GM19468 (cell line): Measurements from ENCODE around the gene RAP1GDS1.
"Not testable (repeated sequence)": the region's sequence is repeated elsewhere in the genome, so short reads cannot be mapped to it uniquely, and the experiment has no call there.

Experiments
- ATAC-seq: cut with Tn5 transposase; IDR thresholded peaks from one replicate; pipeline ENCODE4 v1.9.1; 2021; ENCODE audit warnings: mild to moderate bottlenecking, moderate library complexity, moderate number of reproducible peaks; ENCODE audit not compliant: unreplicated experiment; ENCODE audit errors: extremely low read depth

The RAP1GDS1 gene

DNA sequence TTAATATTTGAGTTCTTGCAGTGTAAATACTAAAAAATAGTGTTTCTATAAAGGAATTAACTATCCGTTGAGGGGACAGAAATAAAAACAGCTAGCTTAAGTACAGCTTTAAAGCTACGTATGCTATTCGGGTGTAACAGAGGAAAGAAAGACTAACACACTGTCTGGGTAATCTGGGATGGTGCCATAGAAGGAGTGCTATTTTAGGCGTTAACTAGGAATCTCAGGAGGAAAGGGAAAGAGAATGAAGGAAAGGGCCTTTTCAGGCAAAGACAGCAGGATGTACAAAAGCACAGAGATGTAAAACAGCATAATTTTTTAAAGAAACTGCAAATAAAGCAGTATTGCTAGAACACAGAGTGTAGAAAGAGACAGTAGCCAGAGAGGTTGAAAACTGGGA, 161.8 kb downstream of the RAP1GDS1 start:
- ATAC-seq: no peak

DNA sequence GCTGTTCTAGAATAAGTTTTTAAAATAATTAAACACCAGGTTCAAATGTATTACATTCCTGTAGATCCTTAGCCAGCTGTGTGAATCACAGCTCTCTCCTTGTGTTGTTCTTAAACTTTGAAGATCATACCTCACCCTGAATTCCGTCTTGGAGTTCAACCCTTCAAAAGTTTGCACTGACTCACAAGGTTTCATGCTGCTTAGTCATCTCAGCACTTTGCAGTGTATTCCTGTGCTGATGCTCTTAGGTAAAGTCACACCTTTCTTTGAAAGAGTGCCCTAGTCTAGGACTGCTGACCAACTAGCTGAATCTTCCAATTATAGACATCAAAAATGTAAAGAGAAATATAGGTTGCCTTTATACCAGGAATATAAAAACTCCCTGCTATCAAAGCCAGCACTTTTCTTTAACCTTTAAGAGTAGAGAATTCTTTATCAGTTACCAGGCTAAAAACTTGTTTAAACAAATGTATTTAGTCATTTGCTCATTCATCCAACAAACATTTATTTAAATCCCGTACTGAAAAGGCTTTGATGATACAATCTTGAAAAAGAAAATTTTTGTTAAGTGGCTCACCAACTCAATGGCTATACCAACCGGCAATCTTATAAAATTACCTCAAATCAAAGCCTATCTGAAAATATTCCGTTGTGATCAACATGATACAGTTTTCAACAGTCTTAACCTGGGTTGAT, 169.7 kb downstream of the RAP1GDS1 start:
- no peak for ATAC-seq

DNA sequence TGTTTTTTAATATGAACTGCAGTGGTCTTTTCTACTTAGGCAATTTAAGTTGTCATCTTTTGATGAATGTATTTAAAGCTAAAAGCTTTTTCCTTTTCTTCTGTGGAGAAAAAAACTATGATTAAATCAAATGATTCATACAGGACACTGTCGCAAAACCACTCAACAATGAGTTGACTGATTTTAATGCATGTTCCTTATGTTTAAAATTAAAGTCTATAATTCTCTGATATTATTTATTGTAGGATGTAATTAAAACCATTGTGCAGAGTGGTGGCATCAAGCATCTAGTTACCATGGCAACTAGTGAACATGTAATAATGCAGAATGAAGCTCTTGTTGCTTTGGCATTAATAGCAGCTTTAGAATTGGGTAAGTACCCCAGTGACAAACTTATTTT, 172.5 kb downstream of the RAP1GDS1 start:
- ATAC-seq: no peak

DNA sequence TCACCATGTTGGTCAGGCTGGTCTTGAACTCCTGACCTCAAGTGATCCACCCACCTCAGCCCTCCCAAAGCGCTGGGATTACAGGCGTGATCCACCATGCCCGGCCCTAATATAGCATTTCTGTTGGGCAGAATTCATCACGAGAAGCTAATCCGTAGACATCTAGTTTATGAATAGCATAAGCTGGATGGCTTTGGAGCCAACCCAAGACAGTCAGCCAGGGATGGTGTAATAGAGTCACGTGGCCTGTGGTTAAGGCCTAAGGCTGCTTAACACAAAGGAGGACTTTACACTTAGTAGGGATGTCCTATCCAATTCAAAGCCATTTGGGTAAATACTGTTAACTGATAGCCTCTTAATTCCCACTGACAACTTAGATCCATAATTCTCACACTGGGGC, 173.6 kb downstream of the RAP1GDS1 start:
- no peak for ATAC-seq

DNA sequence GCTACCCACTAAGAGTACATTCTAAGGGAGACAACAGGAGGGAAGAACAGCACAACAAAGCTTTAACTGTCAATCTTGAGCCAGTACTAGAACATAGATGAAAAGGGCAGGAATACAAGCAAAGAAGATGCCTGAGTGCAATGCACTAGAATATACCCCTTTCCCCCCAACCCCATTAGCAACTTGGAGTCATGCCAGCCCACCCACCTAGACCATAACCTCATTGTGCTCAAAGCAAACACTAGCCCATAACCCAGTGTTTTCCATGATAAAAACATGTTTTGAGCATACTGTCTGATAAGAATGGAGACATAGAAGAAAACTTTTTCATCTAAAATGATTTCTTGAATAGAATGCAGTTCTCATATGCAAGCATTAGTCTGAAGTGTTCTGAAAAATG, 183.2 kb downstream of the RAP1GDS1 start:
- no peak for ATAC-seq

DNA sequence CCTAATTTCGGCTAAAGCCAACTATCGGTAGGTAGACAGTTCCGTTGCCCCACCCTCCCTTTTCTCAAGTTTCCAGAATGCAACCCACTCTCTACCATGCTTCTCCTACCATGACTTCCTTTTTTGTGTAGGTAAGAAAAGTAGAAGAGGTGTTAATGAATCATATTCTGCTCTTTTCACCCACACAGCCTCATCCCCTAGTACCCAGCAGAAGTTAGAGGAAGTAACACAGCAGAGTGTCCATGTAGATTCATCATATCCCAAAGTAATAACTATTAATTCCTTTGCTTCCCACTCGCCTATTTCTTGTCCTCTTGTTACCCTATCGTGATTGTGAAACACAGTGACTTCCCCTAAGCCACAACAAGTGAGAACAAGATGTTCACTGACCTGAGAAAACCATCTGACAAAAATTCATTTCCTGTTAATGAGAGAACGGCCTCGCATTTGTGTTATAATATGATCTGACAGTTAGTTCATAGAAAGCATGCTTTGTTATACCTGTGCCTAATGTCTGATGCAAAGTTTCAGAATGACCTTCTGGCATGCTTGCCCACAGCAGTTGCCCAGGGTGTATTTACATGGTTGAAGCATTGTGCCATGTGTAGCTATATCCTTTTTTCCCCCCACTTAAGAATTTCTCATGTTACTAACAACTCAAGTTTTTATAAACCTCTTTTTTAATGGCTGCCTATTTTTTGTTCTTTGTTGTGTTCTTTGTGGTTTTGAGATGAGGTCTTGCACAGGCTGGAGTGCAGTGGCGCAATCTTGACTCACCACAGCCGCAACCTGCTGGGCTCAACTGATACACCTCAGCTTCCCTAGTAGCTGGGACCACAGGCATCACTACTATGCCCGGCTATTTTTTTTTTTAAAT, 185.6 kb downstream of the RAP1GDS1 start:
- ATAC-seq: peak; percentile 67

DNA sequence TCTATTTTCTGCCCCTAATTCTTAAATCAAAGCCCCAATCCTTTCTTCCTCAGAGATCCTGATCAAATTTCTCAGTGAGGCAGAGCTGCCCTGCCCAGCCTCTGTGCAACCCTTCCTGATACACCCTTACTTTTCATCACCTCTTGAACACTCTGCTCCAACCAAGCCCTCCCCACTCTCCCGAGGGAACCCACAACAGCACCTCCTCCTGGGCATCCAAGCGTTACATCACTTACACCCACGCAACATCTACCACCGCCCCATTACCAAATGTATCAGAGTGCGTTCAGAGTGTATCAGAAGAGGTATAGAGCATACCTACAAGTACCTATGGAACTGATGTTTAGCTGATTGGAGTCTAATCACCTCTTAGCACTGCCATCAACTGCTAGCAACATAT, 186.5 kb downstream of the RAP1GDS1 start:
- ATAC-seq: no peak

DNA sequence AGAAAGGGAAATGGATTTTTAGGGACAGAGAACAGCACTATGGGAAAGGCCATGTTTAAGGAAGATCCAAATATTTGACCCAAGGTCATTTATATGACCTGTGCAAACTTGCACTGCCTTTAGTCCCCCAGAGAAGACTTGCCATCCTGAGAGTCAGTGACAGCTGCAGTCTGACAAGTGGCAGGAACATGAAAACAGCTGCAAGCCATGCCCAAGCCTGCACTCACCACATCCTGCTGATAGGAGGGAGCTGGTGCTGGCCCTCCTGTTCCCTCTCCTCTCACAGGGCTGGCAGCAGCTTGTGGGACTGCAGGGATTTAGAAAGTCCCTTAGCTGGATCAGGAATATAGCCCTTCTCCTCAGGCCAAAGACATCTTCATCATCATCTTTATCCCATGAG, 187.7 kb downstream of the RAP1GDS1 start:
- ATAC-seq: no peak

DNA sequence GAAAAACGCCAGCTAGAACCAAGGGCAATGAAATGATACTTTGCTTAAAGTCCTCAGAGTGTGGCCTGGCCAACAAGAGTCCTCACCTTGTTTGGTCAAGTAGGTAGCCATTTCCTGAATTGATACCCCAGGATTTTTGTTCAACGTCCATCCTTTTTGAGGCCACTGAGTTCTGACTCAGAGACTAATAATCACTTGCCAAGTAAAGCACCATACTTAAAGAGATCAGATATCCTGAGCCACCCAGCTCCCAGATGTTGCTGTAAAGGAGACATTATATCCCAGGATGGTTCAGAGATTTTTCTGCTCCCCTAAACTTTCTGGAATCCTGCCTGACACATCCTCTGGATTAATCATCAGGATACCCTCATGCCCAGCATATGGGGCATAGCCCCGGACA, 190.9 kb downstream of the RAP1GDS1 start:
- ATAC-seq: no peak

DNA sequence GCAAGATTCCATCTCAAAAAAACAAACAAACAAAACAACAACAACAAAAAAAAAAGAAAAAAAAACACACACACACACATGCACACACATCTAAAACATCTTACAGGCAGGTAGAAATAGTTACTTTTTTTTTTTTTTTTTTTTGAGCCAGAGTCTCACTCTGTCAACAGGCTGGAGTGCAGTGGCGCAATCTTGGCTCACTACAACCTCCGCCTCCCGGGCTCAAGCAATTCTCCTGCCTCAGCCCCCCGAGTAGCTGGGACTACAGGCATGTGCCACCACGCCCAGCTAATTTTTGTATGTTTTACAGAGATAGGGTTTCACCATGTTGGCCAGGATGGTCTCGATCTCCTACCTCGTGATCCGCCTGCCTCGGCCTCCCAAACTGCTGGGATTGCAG, 196.2 kb downstream of the RAP1GDS1 start:
- not testable (repeated sequence) for ATAC-seq

DNA sequence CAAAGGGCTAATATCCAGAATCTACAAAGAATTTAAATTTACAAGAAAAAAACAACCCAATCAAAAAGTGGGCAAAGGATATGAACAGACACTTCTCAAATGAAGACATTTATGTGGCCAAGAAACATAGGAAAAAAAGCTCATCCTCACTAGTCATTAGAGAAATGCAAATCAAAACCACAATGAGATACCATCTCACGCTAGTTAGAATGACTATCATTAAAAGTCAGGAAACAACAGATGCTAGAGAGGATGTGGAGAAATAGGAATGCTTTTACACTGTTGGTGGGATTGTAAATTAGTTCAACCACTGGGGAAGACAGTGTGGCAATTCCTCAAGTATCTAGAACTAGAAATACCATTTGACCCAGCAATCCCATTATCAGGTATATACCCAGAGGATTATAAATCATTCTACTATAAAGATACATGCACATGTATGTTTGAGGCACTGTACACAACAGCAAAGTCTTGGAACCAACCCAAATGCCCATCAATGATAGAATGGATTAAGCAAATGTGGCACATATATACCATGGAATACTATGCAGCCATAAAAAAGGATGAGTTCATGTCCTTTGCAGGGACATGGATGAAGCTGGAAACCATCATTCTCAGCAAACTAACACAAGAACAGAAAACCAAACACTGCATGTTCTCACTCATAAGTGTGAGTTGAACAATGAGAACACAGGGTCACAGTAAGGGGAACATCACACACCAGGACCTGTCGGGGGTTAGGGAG, 200.1 kb downstream of the RAP1GDS1 start:
- ATAC-seq: not testable (repeated sequence)

DNA sequence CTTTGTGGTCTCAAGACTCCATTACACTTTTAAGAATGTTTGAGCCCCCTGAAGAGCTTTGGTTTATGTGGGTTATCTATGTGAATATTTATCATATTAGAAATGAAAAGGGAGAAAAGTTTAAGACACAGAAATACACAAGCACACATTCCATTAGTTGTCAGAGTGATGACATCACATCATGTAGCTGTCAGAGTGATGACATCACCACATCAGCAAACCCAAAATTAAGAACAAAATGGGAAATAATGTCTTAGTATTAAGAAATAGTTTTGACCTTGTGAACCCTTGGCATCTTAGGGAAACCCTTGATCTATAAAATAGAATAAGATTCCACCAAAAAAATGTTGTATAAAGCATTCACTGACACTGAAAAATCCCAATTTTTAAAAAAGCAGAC, 201.3 kb downstream of the RAP1GDS1 start:
- ATAC-seq: no peak

DNA sequence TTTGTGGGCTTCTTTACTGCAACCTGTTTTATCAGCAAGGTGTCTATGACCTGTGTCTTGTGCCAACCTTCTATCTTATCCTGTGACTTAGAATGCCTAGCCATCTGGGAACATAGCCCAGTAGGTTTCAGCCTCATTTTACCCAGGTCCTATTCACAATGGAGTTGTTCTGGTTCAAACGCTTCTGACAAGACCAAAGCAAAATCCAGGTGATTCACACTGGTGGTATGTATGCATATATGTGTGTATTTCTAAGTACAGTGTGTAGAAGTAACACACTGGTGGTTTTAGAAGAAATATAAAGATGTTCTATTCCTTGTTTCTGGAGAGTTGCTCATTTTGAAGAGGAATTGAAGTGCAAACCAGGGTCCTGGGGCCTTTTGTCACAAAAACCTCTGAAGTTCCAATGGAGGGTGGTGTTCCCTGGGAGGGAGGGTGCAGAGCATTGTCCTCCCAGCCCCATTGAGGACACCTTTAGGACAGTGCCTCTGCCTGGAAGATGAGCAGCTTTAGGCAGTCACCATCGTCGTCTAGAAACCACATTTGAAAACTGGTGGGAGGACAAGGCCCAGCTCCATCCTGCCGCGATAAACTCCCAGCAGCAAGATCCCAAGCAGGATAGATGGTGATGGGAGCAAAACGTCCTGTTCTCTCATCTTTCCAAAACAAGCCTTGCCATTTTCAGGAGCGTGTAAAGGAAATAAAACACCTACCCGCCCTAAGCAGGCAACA, 205.8 kb downstream of the RAP1GDS1 start:
- ATAC-seq: no peak

DNA sequence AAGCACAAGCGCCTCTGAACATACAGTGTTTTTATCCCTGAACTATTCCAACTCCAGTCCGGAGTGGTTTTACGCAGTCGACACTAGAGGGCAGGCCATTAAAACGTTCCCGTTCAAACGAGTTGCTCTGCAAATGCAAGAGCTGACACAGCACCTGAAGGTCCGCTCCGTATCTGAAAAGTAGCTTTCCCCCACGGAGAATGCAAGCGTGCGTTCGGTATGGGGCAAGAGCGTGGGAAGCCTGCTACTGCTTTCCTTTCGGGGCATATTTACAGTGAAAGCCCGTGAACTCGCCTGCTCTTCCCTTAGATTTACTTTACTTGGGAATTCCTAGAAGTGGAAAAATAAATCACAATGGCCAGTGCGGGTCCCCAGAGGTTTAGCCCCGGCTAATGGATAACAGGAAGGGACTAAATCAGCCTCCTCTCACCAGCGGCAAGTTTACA, 206.5 kb downstream of the RAP1GDS1 start:
- peak; percentile 69 for ATAC-seq

DNA sequence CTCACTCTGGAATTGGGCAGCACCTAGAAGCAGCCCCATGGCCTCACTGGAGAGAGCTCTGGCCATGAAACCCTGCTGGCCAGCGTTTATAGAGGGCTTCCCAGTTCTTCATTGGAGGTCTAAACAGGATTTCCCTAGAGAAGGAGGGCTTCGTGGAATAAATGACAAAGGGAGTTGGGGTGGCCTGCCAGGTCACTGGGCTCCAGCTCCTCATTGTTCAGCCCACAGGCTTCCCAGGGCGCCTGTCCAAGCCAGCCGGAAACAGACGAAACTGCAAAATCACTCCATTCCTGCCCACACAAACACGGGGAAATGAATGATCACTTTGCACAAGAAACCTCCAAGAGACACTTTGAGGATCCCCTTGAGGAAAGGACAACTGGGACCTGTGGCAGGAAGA, 207.5 kb downstream of the RAP1GDS1 start:
- no peak for ATAC-seq

DNA sequence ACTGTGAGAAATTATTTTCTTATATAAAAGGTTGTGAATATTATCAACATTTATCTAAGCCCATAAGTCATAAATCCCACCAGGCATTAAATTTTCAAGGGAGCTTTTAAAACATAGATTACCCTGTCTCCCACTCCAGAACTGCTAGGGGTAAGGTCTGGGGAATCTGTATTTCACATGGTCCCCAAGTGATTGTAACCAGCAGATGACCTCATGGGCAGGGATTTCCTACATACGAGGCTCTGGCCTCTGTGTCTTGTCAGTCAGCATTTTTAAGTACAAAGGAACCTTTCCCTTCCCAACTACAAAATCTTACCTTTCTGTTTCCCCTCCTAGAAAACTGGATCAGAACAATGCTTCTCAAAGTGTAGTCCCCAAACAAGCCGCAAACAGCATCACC, 208.6 kb downstream of the RAP1GDS1 start:
- no peak for ATAC-seq

DNA sequence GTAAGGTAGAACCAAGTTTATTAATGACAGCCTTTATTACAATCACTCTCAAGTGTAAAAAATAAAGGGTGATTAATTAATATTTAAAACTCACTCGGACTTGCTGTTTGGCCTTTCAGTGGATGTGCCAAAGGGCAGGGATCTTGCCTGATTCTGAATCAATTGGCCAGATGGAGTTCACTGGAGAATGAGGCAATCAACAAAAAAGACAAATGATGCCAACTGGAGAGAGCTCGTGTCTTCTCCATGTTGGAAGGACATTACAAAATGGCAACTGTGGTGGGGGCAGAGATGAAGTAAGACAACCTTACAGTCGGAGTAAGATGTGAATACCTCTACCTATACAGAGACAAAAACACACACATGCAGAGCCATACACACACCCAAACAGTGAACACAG, 209.2 kb downstream of the RAP1GDS1 start:
- no peak for ATAC-seq

DNA sequence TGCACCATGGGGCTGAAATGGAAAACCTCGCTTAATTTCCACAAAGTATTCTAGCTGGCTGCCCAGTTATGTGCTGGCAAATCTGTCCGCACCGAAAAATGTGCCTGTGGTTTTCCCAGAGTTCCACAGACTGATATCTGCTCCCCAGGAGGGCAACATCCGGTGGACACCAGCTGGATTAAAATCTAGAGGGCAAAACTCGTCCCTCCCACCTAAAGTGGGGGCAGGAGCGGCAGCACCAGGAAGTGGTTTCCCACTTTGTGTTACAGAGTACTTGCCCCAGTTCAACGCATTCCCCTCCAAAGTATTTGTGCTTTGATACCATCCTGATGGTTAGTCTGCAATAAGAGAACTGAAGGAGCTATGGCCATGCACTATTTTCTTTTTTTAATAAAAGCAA, 209.6 kb downstream of the RAP1GDS1 start:
- no peak for ATAC-seq

DNA sequence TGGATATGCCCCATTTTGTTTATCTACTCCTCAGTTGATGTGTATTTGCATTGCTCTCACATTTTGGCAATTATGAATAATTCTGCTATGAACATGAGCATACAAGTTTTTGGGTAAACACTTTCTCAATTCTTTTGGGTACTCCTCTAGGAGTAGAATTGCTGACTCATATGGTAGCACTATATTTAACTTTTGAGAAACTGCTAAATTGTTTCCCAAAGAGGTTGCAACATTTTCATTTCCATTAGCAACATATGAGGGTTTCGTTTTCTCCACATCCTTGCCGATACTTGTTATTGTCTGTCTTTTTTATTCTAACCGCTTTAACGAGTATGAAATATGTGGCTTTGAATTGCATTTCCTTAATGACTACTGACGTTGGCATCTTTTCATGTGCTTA, 211.9 kb downstream of the RAP1GDS1 start:
- ATAC-seq: no peak

DNA sequence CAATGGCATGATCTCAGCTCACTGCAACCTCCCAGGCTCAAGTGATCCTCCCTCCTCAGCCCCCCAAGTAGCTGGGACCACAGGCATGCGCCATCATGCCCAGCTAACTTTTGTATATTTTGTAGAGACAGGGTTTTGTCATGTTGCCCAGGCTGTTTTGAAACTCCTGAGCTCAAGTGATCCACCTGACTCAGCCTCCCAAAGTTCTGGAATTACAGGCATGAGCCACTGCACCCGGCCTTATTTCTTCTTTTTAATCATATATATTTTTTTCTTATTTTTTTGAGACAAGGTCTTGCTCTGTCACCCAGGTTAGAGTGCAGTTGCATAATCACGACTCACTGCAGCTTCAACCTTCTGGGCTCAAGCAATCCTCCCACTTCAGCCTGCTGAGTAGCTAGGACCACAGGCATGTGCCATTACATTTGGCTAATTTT, 213.2 kb downstream of the RAP1GDS1 start:
- no peak for ATAC-seq
